GM23338 (cell line): ENCODE results near the gene C15orf40. TPM values are rescaled to one million over a fixed set of nuclear protein-coding genes. Genes with fewer than 3 reads are reported as not detected.

ENCODE experiments used
- ATAC-seq: fragments of 200-7000 bp; cut with Tn5 transposase; 3 replicates; pipeline ENCODE4 v1.9.1; 2020
- DNase-seq: peaks from one replicate; pipeline ENCODE4 v3.0.0-alpha.2; 2015; ENCODE audit warnings: low spot score
- H2AFZ ChIP-seq: fragments of 200-600 bp; sonication (generic); 2 replicates; pipeline ENCODE4 v1.8.0; 2016; ENCODE audit warnings: antibody characterized with exemption, mild to moderate bottlenecking, moderate library complexity
- H3F3A ChIP-seq: fragments of 200-600 bp; sonication (generic); replicated peaks from 2 replicates; pipeline ENCODE4 v1.8.0; 2017; ENCODE audit warnings: antibody characterized with exemption, mixed run types, low read depth
- H3K27ac ChIP-seq: fragments of 200-600 bp; sonication (generic); 2 replicates; pipeline ENCODE4 v1.6.1; 2016; ENCODE audit warnings: low read depth
- H3K27me3 ChIP-seq: fragments of 200-600 bp; sonication (generic); 2 replicates; pipeline ENCODE4 v1.8.0; 2016; ENCODE audit warnings: mild to moderate bottlenecking, mixed run types, moderate library complexity; ENCODE audit not compliant: insufficient read depth
- H3K36me3 ChIP-seq: fragments of 200-600 bp; sonication (generic); 2 replicates; pipeline ENCODE4 v1.8.0; 2016; ENCODE audit warnings: mild to moderate bottlenecking; ENCODE audit not compliant: insufficient read depth
- H3K4me1 ChIP-seq: fragments of 200-600 bp; sonication (generic); 2 replicates; pipeline ENCODE4 v1.8.0; 2016; ENCODE audit warnings: mild to moderate bottlenecking, moderate library complexity; ENCODE audit not compliant: insufficient read depth
- H3K4me2 ChIP-seq: fragments of 200-600 bp; sonication (generic); 2 replicates; pipeline ENCODE4 v1.7.1; 2017; ENCODE audit warnings: mixed run types
- H3K4me3 ChIP-seq: fragments of 200-600 bp; sonication (generic); 2 replicates; pipeline ENCODE4 v1.6.1; 2016; ENCODE audit warnings: mixed run types
- H3K79me2 ChIP-seq: fragments of 200-600 bp; sonication (generic); replicated peaks from 2 replicates; pipeline ENCODE4 v1.8.0; 2017; ENCODE audit warnings: mild to moderate bottlenecking; ENCODE audit not compliant: insufficient read depth
- H3K9me2 ChIP-seq: fragments of 200-600 bp; sonication (generic); 2 replicates; pipeline ENCODE4 v1.8.0; 2017; ENCODE audit not compliant: insufficient read depth
- H4K20me1 ChIP-seq: fragments of 200-600 bp; sonication (generic); replicated peaks from 2 replicates; pipeline ENCODE4 v1.8.0; 2017; ENCODE audit warnings: mild to moderate bottlenecking; ENCODE audit not compliant: insufficient read depth
- H3K27ac Mint-ChIP-seq: 2 replicates; pipeline ENCODE4 v1.8.0; 2020; ENCODE audit warnings: inconsistent platforms, mild to moderate bottlenecking, moderate library complexity, mixed read lengths
- H3K27me3 Mint-ChIP-seq: 3 replicates; pipeline ENCODE4 v1.8.0; 2022; ENCODE audit warnings: low read depth, mild to moderate bottlenecking, moderate library complexity, mixed read lengths, inconsistent platforms; ENCODE audit not compliant: insufficient read depth, poor library complexity
- H3K36me3 Mint-ChIP-seq: 3 replicates; pipeline ENCODE4 v1.8.0; 2021; ENCODE audit warnings: low read depth, mild to moderate bottlenecking, inconsistent platforms, moderate library complexity, mixed read lengths
- H3K4me1 Mint-ChIP-seq: 3 replicates; pipeline ENCODE4 v1.8.0; 2020; ENCODE audit warnings: mild to moderate bottlenecking, inconsistent platforms, mixed read lengths
- H3K4me3 Mint-ChIP-seq: 3 replicates; pipeline ENCODE4 v1.8.0; 2021; ENCODE audit warnings: moderate library complexity, mild to moderate bottlenecking, inconsistent platforms, mixed read lengths
- H3K9me3 Mint-ChIP-seq: 3 replicates; pipeline ENCODE4 v1.8.0; 2020; ENCODE audit warnings: moderate library complexity, mild to moderate bottlenecking, inconsistent platforms, mixed read lengths
- CREB1 ChIP-seq: fragments of 250-450 bp; sonication (Bioruptor Pico); IDR thresholded peaks from 2 replicates; pipeline ENCODE4 v1.5.0; 2020; ENCODE audit warnings: low read depth, mild to moderate bottlenecking, moderate library complexity
- ETS1 ChIP-seq: IDR thresholded peaks from 2 replicates; pipeline ENCODE4 v1.6.1; 2016; ENCODE audit warnings: antibody characterized with exemption
- EZH2phosphoT487 ChIP-seq: fragments of 200-600 bp; sonication (generic); IDR thresholded peaks from one replicate; pipeline ENCODE4 v1.8.1; 2018; ENCODE audit warnings: antibody characterized with exemption; ENCODE audit not compliant: unreplicated experiment
- JUNB ChIP-seq: IDR thresholded peaks from one replicate; pipeline ENCODE4 v1.6.1; 2016; ENCODE audit warnings: antibody characterized with exemption; ENCODE audit not compliant: unreplicated experiment
- NANOG ChIP-seq: IDR thresholded peaks from 2 replicates; pipeline ENCODE4 v1.6.1; 2016; ENCODE audit warnings: antibody characterized with exemption, borderline replicate concordance
- POLR2AphosphoS5 ChIP-seq: IDR thresholded peaks from 2 replicates; pipeline ENCODE4 v1.6.1; 2016; ENCODE audit warnings: antibody characterized with exemption, low read depth
- REST ChIP-seq: IDR thresholded peaks from one replicate; pipeline ENCODE4 v1.6.1; 2018; ENCODE audit warnings: antibody characterized with exemption; ENCODE audit not compliant: unreplicated experiment
- STAT1 ChIP-seq: IDR thresholded peaks from one replicate; pipeline ENCODE4 v1.6.1; 2016; ENCODE audit warnings: antibody characterized with exemption; ENCODE audit not compliant: unreplicated experiment
- ZNF331 ChIP-seq: fragments of 250-450 bp; sonication (Bioruptor Pico); IDR thresholded peaks from 2 replicates; pipeline ENCODE4 v1.5.0; 2020; ENCODE audit warnings: low read depth, mild to moderate bottlenecking, moderate library complexity
- polyA plus RNA-seq: library from polyadenylated mRNA; unstranded; fragments of >200 nt; fragmentation: Nextera tagmentation; extraction: Ambion mirVana; gene quantifications from 2 replicates; pipeline ENCODE4 v1.2.1, GENCODE V29; 2016
- total RNA-seq: library from RNA; depleted of rRNA; stranded (reverse); fragments of >200 nt; shearing (Covaris generic); gene quantifications from 2 replicates; pipeline ENCODE4 v1.2.3, GENCODE V29; 2014
- TF ChIP-seq, protein P1 (sequence below), 2 experiments: fragments of 200-600 bp in 1 of 2; sonication (generic) in 1 of 2; conservative IDR thresholded peaks; 2 replicates each; pipeline versions ENCODE4 v1.5.1 to v1.6.1; 2016 to 2017; ENCODE audit warnings: antibody characterized with exemption in 2 of 2, low read depth in 2 of 2, mild to moderate bottlenecking in 2 of 2, moderate library complexity in 1 of 2

Gene C15orf40
- total and polyA plus RNA-seq, 2 experiments from 2014 or later: 7.3 to 26.3 TPM

GRCh38 chr15:83057696-83058376 lies 46.4 kb upstream of the C15orf40 start:
- Histone ChIP-seq H3K4me2 (peak overlapping the region; percentile 18; the same call in 1 of the 2 replicates), H3K79me2 (peaks cover 89% of the 10 kb centered on the region), H2AFZ (no peak overlapping the region), H3K4me3 (peak overlapping the region; percentile 3; the same call in 1 of the 2 replicates), H3K27ac (peak overlapping the region; percentile 75), H3K36me3 (peaks cover 26% of the 10 kb centered on the region), H3K27me3 (no peaks in the 10 kb centered on the region), H3F3A (no peaks in the 10 kb centered on the region; the same call in 1 of the 2 replicates), H4K20me1 (peaks cover 31% of the 10 kb centered on the region), H3K9me2 (no peaks in the 10 kb centered on the region), H3K4me1 (peaks cover 23% of the 10 kb centered on the region)
- no peak for TF ChIP-seq STAT1
- no peak for TF ChIP-seq POLR2AphosphoS5
- TF ChIP-seq ETS1: no peak
- DNase-seq (no peak), ATAC-seq (no peak; the same call in 2 of the 3 replicates)
- H3K4me1 Mint-ChIP-seq: peaks cover 23% of the 10 kb centered on the region
- peaks cover 2% of the 10 kb centered on the region for H3K27me3 Mint-ChIP-seq
- H3K36me3 Mint-ChIP-seq: peaks cover 33% of the 10 kb centered on the region; the same call in 2 of the 3 replicates
- peak overlapping the region; percentile 33; the same call in 2 of the 3 replicates for H3K4me3 Mint-ChIP-seq
- H3K27ac Mint-ChIP-seq: peak overlapping the region; percentile 93
- no peaks in the 10 kb centered on the region; the same call in 2 of the 3 replicates for H3K9me3 Mint-ChIP-seq

GRCh38 chr15:83057002-83057401 lies 45.6 kb upstream of the C15orf40 start:
- Histone ChIP-seq H3K4me1 (peaks cover 21% of the 10 kb centered on the region), H3K4me2 (peak overlapping the region; percentile 18), H3K4me3 (peak overlapping the region; percentile 3), H2AFZ (no peak overlapping the region), H3K9me2 (no peaks in the 10 kb centered on the region), H3K27ac (peak overlapping the region; percentile 71), H3K79me2 (peaks cover 86% of the 10 kb centered on the region), H4K20me1 (peaks cover 24% of the 10 kb centered on the region), H3K36me3 (peaks cover 26% of the 10 kb centered on the region), H3F3A (no peaks in the 10 kb centered on the region; the same call in 1 of the 2 replicates), H3K27me3 (no peaks in the 10 kb centered on the region)
- peak overlapping the region; percentile 93 for H3K27ac Mint-ChIP-seq
- H3K36me3 Mint-ChIP-seq: peaks cover 35% of the 10 kb centered on the region; the same call in 2 of the 3 replicates
- H3K4me3 Mint-ChIP-seq: 0 out of 3 replicates have a peak overlapping the region, but pooled peaks have one; percentile 10
- peaks cover 23% of the 10 kb centered on the region for H3K4me1 Mint-ChIP-seq
- peaks cover 2% of the 10 kb centered on the region for H3K27me3 Mint-ChIP-seq
- DNase-seq (no peak), ATAC-seq (peak; percentile 83)
- H3K9me3 Mint-ChIP-seq: no peaks in the 10 kb centered on the region; the same call in 2 of the 3 replicates
- TF ChIP-seq ETS1 (no peak), POLR2AphosphoS5 (no peak), ZNF331 (CRISPR knock-in tag) (no peak), EZH2phosphoT487 (no peak), CREB1 (no peak), REST (no peak), NANOG (no peak), STAT1 (no peak), JUNB (no peak)
- TF ChIP-seq, protein P1, sequence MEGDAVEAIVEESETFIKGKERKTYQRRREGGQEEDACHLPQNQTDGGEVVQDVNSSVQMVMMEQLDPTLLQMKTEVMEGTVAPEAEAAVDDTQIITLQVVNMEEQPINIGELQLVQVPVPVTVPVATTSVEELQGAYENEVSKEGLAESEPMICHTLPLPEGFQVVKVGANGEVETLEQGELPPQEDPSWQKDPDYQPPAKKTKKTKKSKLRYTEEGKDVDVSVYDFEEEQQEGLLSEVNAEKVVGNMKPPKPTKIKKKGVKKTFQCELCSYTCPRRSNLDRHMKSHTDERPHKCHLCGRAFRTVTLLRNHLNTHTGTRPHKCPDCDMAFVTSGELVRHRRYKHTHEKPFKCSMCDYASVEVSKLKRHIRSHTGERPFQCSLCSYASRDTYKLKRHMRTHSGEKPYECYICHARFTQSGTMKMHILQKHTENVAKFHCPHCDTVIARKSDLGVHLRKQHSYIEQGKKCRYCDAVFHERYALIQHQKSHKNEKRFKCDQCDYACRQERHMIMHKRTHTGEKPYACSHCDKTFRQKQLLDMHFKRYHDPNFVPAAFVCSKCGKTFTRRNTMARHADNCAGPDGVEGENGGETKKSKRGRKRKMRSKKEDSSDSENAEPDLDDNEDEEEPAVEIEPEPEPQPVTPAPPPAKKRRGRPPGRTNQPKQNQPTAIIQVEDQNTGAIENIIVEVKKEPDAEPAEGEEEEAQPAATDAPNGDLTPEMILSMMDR (conservative IDR thresholded peaks at IDR 0.05; ENCODE audit: low read depth in 2 of 2): no peak
